ENCODE measurements around the gene KCTD10. TPM values are rescaled to one million over a fixed set of nuclear protein-coding genes. Genes with fewer than 3 reads are reported as not detected.

The KCTD10 gene
- total and polyA plus RNA-seq, 9 of the 15 experiments (the other 6 are each of a cell fraction or from before 2014, with no cell fraction given): 1.9 to 37.5 (median 15.7) TPM

DNA sequence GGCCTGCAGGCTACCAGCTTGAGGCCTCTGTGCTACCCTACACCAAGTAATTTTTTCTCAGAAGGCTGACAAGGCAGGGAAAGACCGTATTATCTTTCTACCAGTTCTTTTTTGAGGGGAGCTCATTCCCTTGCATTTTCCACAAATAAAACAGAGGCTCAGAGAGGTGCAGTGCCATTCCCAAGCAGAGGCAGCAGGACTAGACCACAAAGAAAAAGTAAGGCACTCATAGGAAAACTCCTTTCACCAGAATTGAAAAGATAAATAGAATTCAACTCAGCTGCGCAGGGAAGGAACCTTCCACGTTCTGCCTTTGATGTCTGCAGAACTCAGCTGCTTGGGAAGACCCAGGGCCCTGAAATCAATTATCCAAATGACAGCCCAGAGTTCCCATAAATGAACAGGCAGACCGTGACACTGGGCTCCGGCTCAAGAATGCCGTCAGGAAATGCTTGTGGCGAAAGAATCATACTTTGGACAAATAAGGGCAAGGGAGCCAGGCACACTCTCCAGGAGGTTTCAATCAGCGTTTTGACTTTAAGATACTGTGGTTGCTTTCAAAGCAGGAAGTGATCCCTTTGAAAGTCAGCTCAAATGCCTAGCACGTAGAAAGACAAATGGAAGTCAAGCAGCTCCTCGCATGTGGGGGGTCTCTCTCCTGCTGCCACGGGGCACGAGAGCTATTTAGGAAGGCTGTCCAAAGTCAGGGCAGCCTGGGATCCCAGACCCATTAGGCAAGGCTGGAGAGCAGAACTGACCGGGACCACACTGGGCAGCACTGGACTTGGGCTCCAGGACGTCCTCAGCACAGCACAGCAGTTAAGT is 14.0 kb downstream of the KCTD10 start (continued):
- TF ChIP-seq POLR3A (IDR thresholded peaks at IDR 0.05; ENCODE audit: borderline replicate concordance, extremely low read depth, insufficient read depth, insufficient read length): no peak
- TF ChIP-seq, protein P1, sequence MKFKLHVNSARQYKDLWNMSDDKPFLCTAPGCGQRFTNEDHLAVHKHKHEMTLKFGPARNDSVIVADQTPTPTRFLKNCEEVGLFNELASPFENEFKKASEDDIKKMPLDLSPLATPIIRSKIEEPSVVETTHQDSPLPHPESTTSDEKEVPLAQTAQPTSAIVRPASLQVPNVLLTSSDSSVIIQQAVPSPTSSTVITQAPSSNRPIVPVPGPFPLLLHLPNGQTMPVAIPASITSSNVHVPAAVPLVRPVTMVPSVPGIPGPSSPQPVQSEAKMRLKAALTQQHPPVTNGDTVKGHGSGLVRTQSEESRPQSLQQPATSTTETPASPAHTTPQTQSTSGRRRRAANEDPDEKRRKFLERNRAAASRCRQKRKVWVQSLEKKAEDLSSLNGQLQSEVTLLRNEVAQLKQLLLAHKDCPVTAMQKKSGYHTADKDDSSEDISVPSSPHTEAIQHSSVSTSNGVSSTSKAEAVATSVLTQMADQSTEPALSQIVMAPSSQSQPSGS (CRISPR knock-in tag; IDR thresholded peaks at IDR 0.05): no peak
- TF ChIP-seq CEBPB (tag; IDR thresholded peaks at IDR 0.05): no peak

DNA sequence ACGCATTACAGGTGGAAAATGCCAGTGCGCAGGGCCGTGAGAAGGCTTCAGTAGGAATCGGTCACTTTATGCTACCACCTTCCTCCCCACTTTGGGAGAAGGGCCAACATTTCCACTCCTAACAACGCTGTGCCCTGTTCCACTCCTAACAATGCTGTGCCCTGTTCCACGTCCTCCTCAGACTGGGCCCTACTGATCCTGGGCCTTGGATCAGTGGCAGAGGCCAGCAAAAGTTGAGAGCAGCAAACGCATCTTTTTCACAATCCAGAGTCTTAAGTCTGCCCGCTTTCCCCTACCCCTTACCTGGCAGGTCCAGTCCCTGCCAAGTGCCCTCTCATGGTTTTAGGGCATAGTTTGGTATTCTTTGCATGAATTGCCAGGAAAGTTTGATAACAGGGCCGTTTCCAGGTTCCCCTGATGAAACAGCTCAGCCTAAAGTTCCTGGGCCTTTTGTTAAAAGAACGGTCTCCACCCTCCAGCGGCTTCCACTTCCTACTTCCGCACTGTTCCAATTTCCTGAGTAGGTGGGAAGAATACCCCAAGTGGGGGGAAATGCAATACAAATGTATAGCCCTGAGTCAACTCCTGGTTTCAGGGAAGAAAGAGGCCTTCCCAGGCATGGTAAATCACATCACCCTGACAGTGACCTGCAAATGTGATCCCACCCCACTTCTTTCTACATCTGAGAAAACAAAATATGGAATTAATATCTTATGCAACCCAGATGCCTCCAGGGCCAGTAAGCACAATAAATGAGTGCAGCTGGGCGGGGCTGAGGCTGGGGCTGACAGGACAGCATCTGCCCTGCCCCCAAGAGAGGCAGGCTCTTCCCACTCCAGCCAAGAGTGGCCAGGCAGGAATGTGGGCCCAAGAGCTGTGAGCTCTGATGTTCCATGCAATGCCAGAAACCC is 15.0 kb downstream of the KCTD10 start:
- Histone ChIP-seq H3K27me3 (ENCODE audit: control insufficient read depth in 2 of 2, insufficient read depth in 2 of 2, low read length in 2 of 2) (no peaks in the 10 kb centered on the region), H3K27ac (ENCODE audit: extremely low read depth, low read depth, low read length) (peak overlapping the region; percentile 93), H3K9ac (ENCODE audit: insufficient read depth in 1 of 2, low read depth in 2 of 2, low read length in 2 of 2) (peak overlapping the region; percentile 30 to 42; a peak in 3 of 4 replicates), H3K79me2 (ENCODE audit: control insufficient read depth, insufficient read depth, low read length) (peaks cover 52% of the 10 kb centered on the region), H3K4me3 (no peak overlapping the region), H3K9me1 (ENCODE audit: control insufficient read depth, insufficient read depth, low read length) (no peaks in the 10 kb centered on the region), H3K9me3 (replicated peaks; ENCODE audit: control insufficient read depth, insufficient read depth, low read depth, low read length) (no peaks in the 10 kb centered on the region), H3K4me1 (replicated peaks in 1 of 2; ENCODE audit: control insufficient read depth in 2 of 2, insufficient read depth in 2 of 2, low read length in 2 of 2) (peaks cover 34 to 41% of the 10 kb centered on the region in 2 experiments), H3K4me2 (ENCODE audit: insufficient read depth, low read length) (peak overlapping the region; percentile 56; the same call in 1 of the 2 replicates), H2AFZ (ENCODE audit: low read depth, low read length) (no peak overlapping the region; the same call in 1 of the 2 replicates), H3K36me3 (ENCODE audit: control insufficient read depth, insufficient read depth, low read length) (peaks cover 47% of the 10 kb centered on the region), H4K20me1 (replicated peaks; ENCODE audit: control insufficient read depth, insufficient read depth, low read length) (peaks cover 14% of the 10 kb centered on the region; the same call in 1 of the 2 replicates)
- DNase-seq (ENCODE audit: extremely low read depth in 1 of 4, low spot score in 3 of 4): peak in 3 of 4 experiments; percentile 32 to 45 (median 34)
- ChIA-PET POLR2A (interaction anchor here (0.7 to 2.4 kb wide), 8 partner anchors 10 to 196 kb away, joined by 3 to 9 read pairs (median 3); partner anchors contain the start of genes KCTD10 and UBE3B), CTCF (ENCODE audit: low intra/inter-chr PET ratio) (no interaction called here)
- in situ Hi-C loops (cut with MboI): no loop called here
- BruUV-seq (replicated peaks): no TSS peak
- no peak for TF ChIP-seq RAD51 (IDR thresholded peaks at IDR 0.05; ENCODE audit: borderline replicate concordance, low read depth)
- TF ChIP-seq KLF1 (tag; IDR thresholded peaks at IDR 0.05): no peak
- peak; percentile 10 for TF ChIP-seq KAT2B (IDR thresholded peaks at IDR 0.05; ENCODE audit: low read depth, low read length)
- intact Hi-C loops (cut with micrococcal nuclease): no loop called here
- 80% methylated on average over 13 of the region's 13 CpGs for WGBS (ENCODE audit: insufficient coverage, low coverage, missing lambda C conversion rate)
- FAIRE-seq: no peak
- peak; percentile 44 for ATAC-seq
